ENCODE measurements around the gene PLXNB1.

The PLXNB1 gene

DNA sequence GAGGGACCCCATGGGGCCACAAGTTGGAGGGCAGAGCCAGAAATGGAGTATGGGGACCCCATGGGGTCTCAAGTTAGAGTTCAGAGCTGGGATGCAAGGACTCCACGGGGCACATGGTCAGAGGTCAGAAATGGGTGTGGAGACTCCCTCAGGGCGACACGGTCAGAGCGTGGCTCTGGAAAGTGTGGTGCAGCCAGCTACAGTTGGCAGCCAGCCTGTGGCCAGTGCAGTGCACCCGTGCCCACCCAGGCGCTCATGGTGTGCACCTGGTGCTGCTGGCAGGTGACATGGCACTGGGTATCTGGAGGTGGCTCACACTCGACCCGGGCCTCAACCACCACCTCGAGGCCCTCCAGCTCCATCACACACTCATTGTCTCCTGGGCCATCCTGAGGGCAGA, 11.2 kb downstream of the PLXNB1 start:
- ChIA-PET POLR2A (no interaction called here), CTCF (interaction anchor here (1.6 to 30.6 kb wide), 3 partner anchors 13 to 224 kb away, joined by 5 to 863 read pairs (median 11); partner anchors contain the start of genes CCDC51, PLXNB1 and TMA7)
- TF ChIP-seq, protein P1, sequence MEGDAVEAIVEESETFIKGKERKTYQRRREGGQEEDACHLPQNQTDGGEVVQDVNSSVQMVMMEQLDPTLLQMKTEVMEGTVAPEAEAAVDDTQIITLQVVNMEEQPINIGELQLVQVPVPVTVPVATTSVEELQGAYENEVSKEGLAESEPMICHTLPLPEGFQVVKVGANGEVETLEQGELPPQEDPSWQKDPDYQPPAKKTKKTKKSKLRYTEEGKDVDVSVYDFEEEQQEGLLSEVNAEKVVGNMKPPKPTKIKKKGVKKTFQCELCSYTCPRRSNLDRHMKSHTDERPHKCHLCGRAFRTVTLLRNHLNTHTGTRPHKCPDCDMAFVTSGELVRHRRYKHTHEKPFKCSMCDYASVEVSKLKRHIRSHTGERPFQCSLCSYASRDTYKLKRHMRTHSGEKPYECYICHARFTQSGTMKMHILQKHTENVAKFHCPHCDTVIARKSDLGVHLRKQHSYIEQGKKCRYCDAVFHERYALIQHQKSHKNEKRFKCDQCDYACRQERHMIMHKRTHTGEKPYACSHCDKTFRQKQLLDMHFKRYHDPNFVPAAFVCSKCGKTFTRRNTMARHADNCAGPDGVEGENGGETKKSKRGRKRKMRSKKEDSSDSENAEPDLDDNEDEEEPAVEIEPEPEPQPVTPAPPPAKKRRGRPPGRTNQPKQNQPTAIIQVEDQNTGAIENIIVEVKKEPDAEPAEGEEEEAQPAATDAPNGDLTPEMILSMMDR (IDR thresholded peaks at IDR 0.05; ENCODE audit: control extremely low read depth, extremely low read depth, low read depth, missing control alignments): no peak
- DNase-seq (ENCODE audit: extremely low spot score): no peak

DNA sequence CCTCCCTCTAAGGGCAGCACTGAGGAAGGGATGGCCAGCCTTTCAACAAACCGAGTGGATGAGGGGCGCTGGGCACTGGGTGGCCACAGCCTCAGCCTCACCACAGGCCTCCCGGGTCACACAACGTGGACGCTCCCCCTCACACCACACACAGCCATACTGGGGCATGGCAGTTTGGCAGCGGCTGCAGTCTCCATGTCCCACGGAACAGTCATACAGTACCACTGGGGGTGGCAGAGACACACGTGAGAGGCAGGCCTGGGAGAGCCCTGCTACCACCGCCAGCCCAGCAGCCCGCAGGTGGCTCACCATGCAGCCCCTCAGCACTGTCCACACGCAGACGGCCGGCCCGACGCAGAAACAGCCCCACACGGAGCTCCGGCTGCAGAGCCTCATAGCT, 11.7 kb downstream of the PLXNB1 start:
- TF ChIP-seq, protein P1 (IDR thresholded peaks at IDR 0.05; ENCODE audit: control extremely low read depth, extremely low read depth, low read depth, missing control alignments): no peak
- CTCF ChIA-PET: interaction anchor here (1.6 to 30.6 kb wide), 3 partner anchors 13 to 223 kb away, joined by 5 to 863 read pairs (median 11); partner anchors contain the start of genes CCDC51, PLXNB1 and TMA7
- POLR2A ChIA-PET: no interaction called here
- DNase-seq (ENCODE audit: extremely low spot score): no peak

DNA sequence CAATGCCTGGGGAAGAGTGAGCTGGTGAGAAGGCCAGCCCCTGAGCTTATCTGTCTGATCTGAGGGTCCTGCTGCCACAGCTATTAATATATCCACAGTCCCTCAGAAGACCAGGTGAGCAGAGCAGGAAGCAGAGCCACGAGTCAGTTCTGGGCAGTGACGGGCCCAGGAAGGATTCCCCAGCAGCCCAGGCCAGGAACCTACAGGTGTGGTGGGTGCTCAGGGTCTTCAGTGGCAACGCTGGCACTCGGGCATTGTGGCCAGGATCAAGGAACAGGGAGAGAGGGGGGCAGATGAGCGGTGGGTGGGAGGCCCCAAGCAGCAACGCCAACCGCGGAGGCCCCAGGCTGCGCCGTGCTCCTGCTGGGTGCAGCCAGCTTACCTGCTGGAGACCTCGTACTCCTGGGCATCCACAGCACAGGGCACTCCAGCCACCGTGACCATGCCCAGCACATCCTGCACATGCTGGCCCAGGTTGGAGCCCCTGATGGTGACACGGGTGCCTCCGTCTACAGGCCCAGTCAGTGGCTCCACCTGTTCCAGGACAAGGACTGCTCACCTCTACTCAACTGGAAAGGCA, 12.3 kb downstream of the PLXNB1 start:
- TF ChIP-seq, protein P1 (IDR thresholded peaks at IDR 0.05; ENCODE audit: control extremely low read depth, extremely low read depth, low read depth, missing control alignments): no peak
- POLR2A ChIA-PET: no interaction called here
- CTCF ChIA-PET: interaction anchor here (1.6 to 30.6 kb wide), 3 partner anchors 14 to 223 kb away, joined by 5 to 863 read pairs (median 11); partner anchors contain the start of genes CCDC51, PLXNB1 and TMA7
- DNase-seq (ENCODE audit: extremely low spot score): no peak

DNA sequence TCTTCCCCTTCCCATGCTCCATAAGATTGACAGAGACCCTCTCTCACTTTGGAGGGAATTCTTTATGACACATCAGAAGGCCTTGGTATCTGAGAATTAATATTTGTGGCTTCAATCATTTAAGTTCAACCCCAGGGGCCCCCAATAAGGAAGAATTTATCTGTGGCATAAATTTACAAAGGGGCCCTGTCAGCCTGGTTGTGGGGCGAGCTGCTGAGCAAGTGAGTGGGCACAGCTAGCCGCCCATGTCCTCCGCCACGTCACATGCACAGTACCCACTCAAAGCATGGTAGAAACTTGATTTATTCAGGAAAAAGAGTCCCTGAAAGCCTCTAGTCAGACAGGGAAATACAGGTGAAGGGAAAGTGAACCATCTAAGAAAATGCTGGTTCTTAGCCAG, 13.3 kb downstream of the PLXNB1 start:
- ChIA-PET POLR2A (no interaction called here), CTCF (interaction anchor here (2.1 to 30.6 kb wide), 3 partner anchors 9 to 17 kb away, joined by 4 to 863 read pairs (median 57); partner anchors contain the start of genes CCDC51, PLXNB1 and TMA7)
- TF ChIP-seq, protein P1 (IDR thresholded peaks at IDR 0.05; ENCODE audit: control extremely low read depth, extremely low read depth, low read depth, missing control alignments): no peak
- no peak for DNase-seq (ENCODE audit: extremely low spot score)

DNA sequence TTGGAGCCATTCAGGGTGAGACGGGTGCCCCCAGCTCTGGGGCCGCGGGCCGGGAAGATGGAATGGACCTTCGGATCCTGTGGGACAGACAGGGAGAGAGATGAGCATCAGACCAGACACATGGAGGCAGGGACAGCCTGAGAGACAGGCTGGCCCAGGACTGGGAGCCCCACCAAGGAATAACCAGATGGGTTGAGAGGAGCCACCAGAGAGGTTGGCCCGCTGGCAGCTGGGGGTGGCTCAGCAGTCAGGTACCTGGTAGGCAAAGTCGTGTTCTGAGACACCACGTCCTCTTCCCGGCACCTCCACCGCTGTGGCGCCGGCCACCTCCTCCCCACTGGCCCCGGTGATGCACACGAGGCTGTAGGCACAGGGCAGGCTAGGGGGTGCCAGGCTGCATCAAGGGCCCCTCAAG, 13.8 kb downstream of the PLXNB1 start:
- ChIA-PET POLR2A (no interaction called here), CTCF (interaction anchor here (2.1 to 30.6 kb wide), 3 partner anchors 9 to 16 kb away, joined by 4 to 863 read pairs (median 57); partner anchors contain the start of genes CCDC51, PLXNB1 and TMA7)
- TF ChIP-seq, protein P1 (IDR thresholded peaks at IDR 0.05; ENCODE audit: control extremely low read depth, extremely low read depth, low read depth, missing control alignments): no peak
- DNase-seq (ENCODE audit: extremely low spot score): no peak

DNA sequence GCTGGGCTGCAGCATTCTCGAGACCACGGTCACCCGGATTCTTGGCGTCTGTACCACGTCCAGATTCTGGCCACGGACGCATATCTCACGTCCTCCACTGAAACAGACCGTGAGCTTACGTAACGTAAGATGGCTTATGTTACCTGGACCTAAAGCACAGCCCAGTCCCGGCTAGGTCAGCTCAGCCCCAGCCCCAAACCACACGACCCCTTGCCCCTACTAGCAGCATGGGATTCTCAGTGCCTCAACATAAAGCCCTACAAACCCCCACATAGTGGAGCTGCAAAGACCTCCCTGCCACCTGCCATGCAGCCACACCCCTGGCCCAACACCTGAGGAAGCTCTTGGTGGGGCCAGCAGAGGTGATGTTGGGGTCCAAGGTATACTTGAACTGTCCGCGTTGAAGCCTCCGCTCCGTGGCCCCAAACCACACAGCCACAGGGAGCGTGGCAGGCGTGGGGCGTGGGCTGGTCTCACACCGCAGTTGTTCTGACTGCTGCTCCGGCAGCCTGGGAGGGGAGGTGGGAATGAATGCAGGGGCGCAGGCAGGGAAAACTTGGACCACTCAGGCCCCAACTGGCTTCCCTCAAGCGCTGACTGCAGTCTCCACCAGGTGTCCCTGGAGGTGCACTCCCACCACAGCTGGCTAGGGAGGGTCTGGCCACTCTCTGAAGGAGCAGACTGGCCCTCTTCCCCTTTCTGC, 14.5 kb downstream of the PLXNB1 start:
- ChIA-PET CTCF (interaction anchor here (2.1 to 30.6 kb wide), 3 partner anchors 8 to 16 kb away, joined by 4 to 863 read pairs (median 57); partner anchors contain the start of genes CCDC51, PLXNB1 and TMA7), POLR2A (no interaction called here)
- no peak for DNase-seq (ENCODE audit: extremely low spot score)
- TF ChIP-seq, protein P1 (IDR thresholded peaks at IDR 0.05; ENCODE audit: control extremely low read depth, extremely low read depth, low read depth, missing control alignments): no peak

Data from GM10248 (cell line).